Measurements from ENCODE around the gene GRM3.

The GRM3 gene

DNA sequence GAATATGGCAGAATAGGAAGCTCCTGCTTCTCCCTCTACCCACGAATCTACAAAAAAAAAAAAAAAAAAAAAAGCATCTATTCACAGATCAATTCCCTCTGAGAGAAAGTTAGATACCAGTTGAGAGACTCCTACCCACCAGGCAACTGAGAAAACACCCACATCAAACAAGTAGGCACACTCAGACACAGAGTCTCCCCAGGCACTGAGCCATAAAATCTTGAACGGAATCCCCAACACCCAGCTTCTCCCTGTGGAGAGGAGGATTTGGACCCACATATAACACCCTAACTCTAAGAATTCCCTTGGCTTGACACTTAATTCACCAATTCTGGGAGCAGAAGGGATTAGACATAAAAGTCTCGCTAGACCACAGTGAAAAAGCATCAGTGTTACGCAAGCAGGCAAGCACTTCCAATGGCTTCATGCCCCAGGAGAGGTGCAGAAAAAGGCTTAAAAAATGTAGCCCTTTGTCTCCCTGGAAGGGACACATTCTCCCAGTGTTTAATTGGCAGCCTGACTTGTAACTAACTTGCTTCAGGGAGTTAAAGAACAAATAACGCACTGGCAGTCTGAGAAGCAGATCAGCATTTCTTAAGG is 223.6 kb downstream of the GRM3 start:
- no peak for DNase-seq (ENCODE audit: low read depth, low spot score)
- TF ChIP-seq EZH2 (IDR thresholded peaks at IDR 0.05) (no peak), FOXP2 (optimal IDR thresholded peaks at IDR 0.05; ENCODE audit: control extremely low read depth, extremely low read length, insufficient read depth) (no peak), POLR2AphosphoS5 (IDR thresholded peaks at IDR 0.05; ENCODE audit: borderline replicate concordance, low read depth, low read length) (no peak)
- no peaks in the 10 kb centered on the region for H3K36me3 ChIP-seq (ENCODE audit: insufficient read depth, low read length)
- H3K27ac ChIP-seq: no peak overlapping the region
- H3K9ac ChIP-seq (ENCODE audit: insufficient read length): no peak overlapping the region
- no peaks in the 10 kb centered on the region for H3K9me3 ChIP-seq (ENCODE audit: low read depth, low read length)
- no peak overlapping the region for H3K4me3 ChIP-seq

DNA sequence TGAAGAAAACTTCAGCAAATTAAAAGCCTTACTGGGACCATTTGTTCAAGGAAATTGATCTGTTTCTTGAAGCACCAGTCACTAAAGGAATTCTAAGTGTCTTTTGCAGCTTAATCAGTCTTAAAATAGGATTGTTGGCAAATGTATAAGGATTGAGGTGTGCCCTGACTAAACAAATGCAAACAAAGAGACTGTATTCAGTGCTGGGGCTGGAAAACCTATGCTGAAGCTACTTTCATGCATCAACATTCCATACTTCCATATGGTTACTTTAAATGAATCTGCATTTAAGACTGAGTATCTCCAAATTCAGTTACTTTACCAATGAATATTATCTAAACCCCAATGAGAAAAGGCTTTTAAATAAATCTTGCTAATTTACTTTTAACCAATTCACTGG is 232.4 kb downstream of the GRM3 start:
- no peak for DNase-seq (ENCODE audit: low read depth, low spot score)
- H3K36me3 ChIP-seq (ENCODE audit: insufficient read depth, low read length): no peaks in the 10 kb centered on the region
- no peak overlapping the region for H3K4me3 ChIP-seq
- no peak overlapping the region for H3K9ac ChIP-seq (ENCODE audit: insufficient read length)
- H3K27ac ChIP-seq: no peak overlapping the region
- TF ChIP-seq FOXP2 (optimal IDR thresholded peaks at IDR 0.05; ENCODE audit: control extremely low read depth, extremely low read length, insufficient read depth) (no peak), POLR2AphosphoS5 (IDR thresholded peaks at IDR 0.05; ENCODE audit: borderline replicate concordance, low read depth, low read length) (no peak), EZH2 (IDR thresholded peaks at IDR 0.05) (no peak)
- H3K9me3 ChIP-seq (ENCODE audit: low read depth, low read length): no peaks in the 10 kb centered on the region

DNA sequence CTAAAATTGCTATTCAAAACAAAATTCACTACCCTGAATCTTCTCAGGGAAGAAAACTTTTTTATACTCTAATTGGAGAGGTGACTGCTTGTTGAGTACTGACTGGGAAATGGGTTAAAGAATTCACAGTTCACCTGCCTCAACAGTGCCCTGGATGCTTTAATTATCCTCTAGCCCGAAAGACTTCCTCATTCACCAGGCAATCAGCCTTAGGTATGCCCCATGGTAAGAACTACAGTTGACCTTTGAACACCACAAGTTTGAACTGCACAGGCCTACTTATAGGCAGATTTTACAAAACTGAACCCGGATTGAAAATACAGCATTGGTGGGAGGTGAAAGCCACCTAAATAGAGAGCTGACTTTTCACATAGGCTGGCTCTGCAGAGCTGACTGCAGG is 240.4 kb downstream of the GRM3 start:
- Histone ChIP-seq H3K9me3 (ENCODE audit: low read depth, low read length) (no peaks in the 10 kb centered on the region), H3K9ac (ENCODE audit: insufficient read length) (no peak overlapping the region), H3K36me3 (ENCODE audit: insufficient read depth, low read length) (no peaks in the 10 kb centered on the region), H3K4me3 (no peak overlapping the region), H3K27ac (no peak overlapping the region)
- DNase-seq (ENCODE audit: low read depth, low spot score): no peak
- no peak for TF ChIP-seq POLR2AphosphoS5 (IDR thresholded peaks at IDR 0.05; ENCODE audit: borderline replicate concordance, low read depth, low read length)
- no peak for TF ChIP-seq EZH2 (IDR thresholded peaks at IDR 0.05)
- TF ChIP-seq FOXP2 (optimal IDR thresholded peaks at IDR 0.05; ENCODE audit: control extremely low read depth, extremely low read length, insufficient read depth): no peak

DNA sequence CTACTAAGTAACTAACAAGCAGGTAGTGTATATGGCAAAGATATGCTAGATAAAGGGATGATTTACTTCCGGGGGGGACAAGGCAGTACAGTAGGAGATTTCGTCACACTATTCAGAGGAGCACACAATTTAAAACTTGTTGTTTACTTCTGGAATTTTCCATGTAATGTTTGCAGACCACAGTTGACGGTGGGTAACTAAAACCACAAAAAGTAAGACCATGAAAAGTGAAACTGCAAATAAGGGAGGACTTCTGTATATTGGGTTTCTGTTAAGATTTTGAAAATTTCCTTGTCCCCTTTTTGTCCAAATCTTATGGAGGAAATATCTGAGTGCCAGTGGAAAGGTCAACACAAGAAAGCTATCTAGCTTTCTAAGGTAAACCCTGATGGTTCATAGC is 245.8 kb downstream of the GRM3 start:
- H3K9me3 ChIP-seq (ENCODE audit: low read depth, low read length): no peaks in the 10 kb centered on the region
- no peak overlapping the region for H3K27ac ChIP-seq
- H3K9ac ChIP-seq (ENCODE audit: insufficient read length): no peak overlapping the region
- no peak overlapping the region for H3K4me3 ChIP-seq
- H3K36me3 ChIP-seq (ENCODE audit: insufficient read depth, low read length): no peaks in the 10 kb centered on the region
- TF ChIP-seq FOXP2 (optimal IDR thresholded peaks at IDR 0.05; ENCODE audit: control extremely low read depth, extremely low read length, insufficient read depth) (no peak), POLR2AphosphoS5 (IDR thresholded peaks at IDR 0.05; ENCODE audit: borderline replicate concordance, low read depth, low read length) (no peak), EZH2 (IDR thresholded peaks at IDR 0.05) (no peak)
- no peak for DNase-seq (ENCODE audit: low read depth, low spot score)

DNA sequence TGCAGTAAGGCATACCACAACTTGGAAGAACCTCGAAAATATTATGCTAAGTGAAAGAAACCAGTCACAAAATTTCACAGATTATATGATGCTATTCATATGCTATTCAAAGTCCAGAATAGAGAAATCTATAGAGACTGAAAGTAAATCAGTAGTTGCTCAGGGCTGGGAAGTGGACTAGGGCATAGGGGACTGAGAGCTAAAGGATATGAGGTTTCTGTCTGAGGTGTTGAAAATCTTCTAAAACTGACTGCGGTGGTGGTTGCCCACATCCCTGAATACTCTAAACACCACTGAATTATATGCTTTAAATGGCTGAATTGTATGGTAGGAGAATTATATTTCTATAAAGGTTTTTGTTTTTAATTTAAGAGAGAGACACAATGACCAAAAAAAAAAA is 254.5 kb downstream of the GRM3 start:
- TF ChIP-seq FOXP2 (optimal IDR thresholded peaks at IDR 0.05; ENCODE audit: control extremely low read depth, extremely low read length, insufficient read depth): no peak
- TF ChIP-seq POLR2AphosphoS5 (IDR thresholded peaks at IDR 0.05; ENCODE audit: borderline replicate concordance, low read depth, low read length): no peak
- TF ChIP-seq EZH2 (IDR thresholded peaks at IDR 0.05): no peak

DNA sequence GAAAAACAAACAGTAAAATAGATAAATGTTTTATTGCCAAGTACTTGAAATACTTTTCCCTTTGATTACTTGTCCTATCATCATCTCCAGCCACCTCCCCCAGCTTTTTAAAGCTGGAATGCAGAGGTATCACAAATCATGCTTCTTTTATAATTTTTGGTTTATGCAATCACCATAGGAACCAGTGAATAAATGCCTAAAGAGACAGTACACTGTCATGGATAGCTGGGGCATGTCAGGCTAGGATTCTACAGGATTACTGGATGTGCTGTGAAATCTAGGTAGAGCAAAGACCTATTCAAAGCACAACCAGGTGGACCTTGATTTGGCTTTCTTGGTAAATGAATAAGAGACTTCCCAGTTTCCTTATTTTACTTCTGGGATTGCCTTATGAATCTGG is 257.2 kb downstream of the GRM3 start:
- Histone ChIP-seq H3K36me3 (ENCODE audit: insufficient read depth, low read length) (no peaks in the 10 kb centered on the region), H3K4me3 (no peak overlapping the region), H3K9me3 (ENCODE audit: low read depth, low read length) (no peaks in the 10 kb centered on the region), H3K9ac (ENCODE audit: insufficient read length) (no peak overlapping the region), H3K27ac (no peak overlapping the region)
- no peak for TF ChIP-seq EZH2 (IDR thresholded peaks at IDR 0.05)
- DNase-seq (ENCODE audit: low read depth, low spot score): no peak

More for the DNA sequence above, 254.5 kb downstream of the GRM3 start:
- no peak for DNase-seq (ENCODE audit: low read depth, low spot score)
- no peak overlapping the region for H3K4me3 ChIP-seq
- no peaks in the 10 kb centered on the region for H3K36me3 ChIP-seq (ENCODE audit: insufficient read depth, low read length)
- H3K9ac ChIP-seq (ENCODE audit: insufficient read length): no peak overlapping the region
- H3K27ac ChIP-seq: no peak overlapping the region
- no peaks in the 10 kb centered on the region for H3K9me3 ChIP-seq (ENCODE audit: low read depth, low read length)

DNA sequence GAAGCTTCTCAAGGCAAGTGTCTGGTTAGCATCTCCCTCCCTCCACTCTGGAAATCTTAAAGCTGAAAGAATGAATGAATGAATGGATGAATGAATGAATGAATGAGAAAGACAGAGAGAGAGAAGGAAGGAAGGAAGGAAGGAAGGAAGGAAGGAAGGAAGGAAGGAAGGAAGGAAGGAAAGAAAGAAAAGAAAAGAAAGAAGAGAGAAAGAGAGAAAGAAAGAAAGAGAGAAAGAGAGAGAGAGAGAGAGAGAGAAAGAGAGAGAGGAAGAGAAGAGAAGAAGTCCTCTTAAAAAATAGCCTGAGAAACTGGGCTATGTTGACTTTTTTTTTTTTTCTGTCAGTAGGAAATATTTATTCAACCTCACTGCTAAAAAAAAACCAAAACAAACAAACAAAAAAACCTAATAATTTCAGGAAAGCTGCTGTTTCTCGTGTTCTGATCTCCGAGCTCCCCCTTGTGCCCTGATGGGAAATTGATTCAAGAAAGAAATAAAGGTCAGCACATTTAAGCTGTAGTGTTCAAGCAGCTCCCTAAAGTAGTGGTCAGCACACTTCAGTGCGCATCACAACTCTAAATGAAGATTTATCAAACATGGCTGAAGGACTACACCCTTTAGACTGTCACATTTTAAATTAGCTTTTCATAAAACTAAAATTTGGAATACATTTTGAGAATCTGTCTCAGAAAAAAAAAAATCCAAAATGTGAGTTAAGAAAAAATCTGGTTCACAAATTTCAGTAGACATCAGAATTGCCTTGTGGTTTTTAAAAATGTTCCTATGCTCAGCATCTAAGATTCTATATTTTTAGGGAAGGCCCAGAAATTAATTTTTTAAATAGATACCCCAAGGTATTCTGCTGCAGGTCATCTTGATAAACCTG is 261.5 kb downstream of the GRM3 start:
- no peak for TF ChIP-seq FOXP2 (optimal IDR thresholded peaks at IDR 0.05; ENCODE audit: control extremely low read depth, extremely low read length, insufficient read depth)
- TF ChIP-seq EZH2 (IDR thresholded peaks at IDR 0.05): no peak
- TF ChIP-seq POLR2AphosphoS5 (IDR thresholded peaks at IDR 0.05; ENCODE audit: borderline replicate concordance, low read depth, low read length): no peak
- H3K4me3 ChIP-seq: no peak overlapping the region
- H3K36me3 ChIP-seq (ENCODE audit: insufficient read depth, low read length): no peaks in the 10 kb centered on the region
- H3K9me3 ChIP-seq (ENCODE audit: low read depth, low read length): no peaks in the 10 kb centered on the region
- no peak overlapping the region for H3K27ac ChIP-seq
- H3K9ac ChIP-seq (ENCODE audit: insufficient read length): no peak overlapping the region
- no peak for DNase-seq (ENCODE audit: low read depth, low spot score)

DNA sequence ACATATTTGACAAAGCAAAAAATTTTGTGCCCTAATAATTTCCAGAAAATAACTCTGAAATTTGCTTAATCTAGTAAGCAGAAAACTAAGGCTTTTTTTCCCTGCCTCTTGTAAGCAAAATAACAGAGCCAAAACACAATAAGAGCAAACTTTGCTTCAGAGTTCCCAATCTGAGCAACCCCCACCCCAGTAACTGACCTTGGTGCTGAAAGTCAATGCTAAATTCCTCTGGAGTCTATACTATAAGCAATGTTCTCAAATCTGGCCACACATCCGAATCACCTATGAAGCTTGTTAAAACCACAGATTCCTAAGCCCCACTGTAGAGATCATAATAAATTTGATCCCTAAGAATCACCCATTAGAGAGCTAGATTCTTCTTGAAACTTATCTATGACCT is 265.2 kb downstream of the GRM3 start:
- Histone ChIP-seq H3K36me3 (ENCODE audit: insufficient read depth, low read length) (no peaks in the 10 kb centered on the region), H3K4me3 (no peak overlapping the region), H3K9me3 (ENCODE audit: low read depth, low read length) (no peaks in the 10 kb centered on the region), H3K9ac (ENCODE audit: insufficient read length) (no peak overlapping the region), H3K27ac (no peak overlapping the region)
- TF ChIP-seq EZH2 (IDR thresholded peaks at IDR 0.05) (no peak), POLR2AphosphoS5 (IDR thresholded peaks at IDR 0.05; ENCODE audit: borderline replicate concordance, low read depth, low read length) (no peak), FOXP2 (optimal IDR thresholded peaks at IDR 0.05; ENCODE audit: control extremely low read depth, extremely low read length, insufficient read depth) (no peak)
- no peak for DNase-seq (ENCODE audit: low read depth, low spot score)

All from SK-N-MC (cell line).